ENCODE results near the gene P2RY6.

P2RY6 gene

DNA sequence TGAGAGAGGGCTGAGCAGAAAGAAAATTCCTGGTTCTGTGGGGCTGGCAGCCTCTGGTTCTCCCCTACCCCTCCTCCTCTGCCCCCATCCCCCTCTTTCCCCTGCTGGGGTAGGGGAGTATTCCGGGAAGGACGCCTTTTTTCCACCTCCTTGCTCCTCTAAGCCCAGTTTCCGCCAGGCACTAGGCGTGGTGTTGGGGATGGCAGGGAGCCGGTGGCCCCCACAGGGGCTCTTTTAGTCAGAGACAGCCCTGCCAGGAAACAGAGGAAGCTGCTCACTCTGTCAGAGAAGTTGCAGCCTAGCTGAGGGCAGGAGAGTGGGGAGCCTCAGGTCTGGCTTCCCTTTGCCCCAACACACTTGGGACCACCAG lies 20.4 kb downstream of the P2RY6 start:
- TF ChIP-seq, protein P1, sequence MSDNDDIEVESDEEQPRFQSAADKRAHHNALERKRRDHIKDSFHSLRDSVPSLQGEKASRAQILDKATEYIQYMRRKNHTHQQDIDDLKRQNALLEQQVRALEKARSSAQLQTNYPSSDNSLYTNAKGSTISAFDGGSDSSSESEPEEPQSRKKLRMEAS (IDR thresholded peaks at IDR 0.05; ENCODE audit: low read depth, low read length): no peak
- TF ChIP-seq, protein P2, sequence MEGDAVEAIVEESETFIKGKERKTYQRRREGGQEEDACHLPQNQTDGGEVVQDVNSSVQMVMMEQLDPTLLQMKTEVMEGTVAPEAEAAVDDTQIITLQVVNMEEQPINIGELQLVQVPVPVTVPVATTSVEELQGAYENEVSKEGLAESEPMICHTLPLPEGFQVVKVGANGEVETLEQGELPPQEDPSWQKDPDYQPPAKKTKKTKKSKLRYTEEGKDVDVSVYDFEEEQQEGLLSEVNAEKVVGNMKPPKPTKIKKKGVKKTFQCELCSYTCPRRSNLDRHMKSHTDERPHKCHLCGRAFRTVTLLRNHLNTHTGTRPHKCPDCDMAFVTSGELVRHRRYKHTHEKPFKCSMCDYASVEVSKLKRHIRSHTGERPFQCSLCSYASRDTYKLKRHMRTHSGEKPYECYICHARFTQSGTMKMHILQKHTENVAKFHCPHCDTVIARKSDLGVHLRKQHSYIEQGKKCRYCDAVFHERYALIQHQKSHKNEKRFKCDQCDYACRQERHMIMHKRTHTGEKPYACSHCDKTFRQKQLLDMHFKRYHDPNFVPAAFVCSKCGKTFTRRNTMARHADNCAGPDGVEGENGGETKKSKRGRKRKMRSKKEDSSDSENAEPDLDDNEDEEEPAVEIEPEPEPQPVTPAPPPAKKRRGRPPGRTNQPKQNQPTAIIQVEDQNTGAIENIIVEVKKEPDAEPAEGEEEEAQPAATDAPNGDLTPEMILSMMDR (IDR thresholded peaks at IDR 0.05; ENCODE audit: low read depth, low read length): no peak
- TF ChIP-seq MYC (IDR thresholded peaks at IDR 0.05; ENCODE audit: low read depth, low read length) (no peak), POLR2A (IDR thresholded peaks at IDR 0.05; ENCODE audit: extremely low read depth, insufficient read length) (no peak)
- DNase-seq (ENCODE audit: low read depth): no peak
- no peak overlapping the region for H3K4me3 ChIP-seq (ENCODE audit: low read depth, low read length)

DNA sequence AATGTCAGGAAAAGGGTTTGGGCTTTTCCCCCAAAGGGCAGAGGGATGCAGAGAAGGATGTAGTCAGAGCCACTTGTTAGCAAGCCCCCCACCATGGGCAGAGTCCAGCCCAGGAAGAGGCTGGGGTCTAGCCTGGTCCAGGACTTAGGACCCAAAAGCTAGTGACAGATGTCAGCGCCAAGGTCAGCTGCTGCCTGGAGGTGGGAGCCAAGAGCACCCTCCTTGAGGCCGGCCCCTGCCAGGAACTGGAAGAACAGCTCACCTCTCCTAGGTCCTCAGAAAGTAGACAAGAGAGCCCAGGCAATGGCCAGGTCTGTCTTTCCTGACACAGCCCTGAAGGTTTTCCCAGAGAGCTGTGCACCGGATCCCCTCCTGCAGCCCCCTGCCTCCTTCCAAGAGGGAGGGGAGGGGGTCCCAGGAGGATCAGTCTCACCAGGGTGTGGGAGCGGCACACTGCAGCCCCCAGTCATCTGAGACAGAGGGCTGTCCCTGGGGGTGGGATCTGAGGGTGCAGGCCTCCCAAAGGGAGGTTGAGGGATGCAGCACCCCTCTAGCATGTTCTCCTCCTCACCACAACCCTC lies 21.3 kb downstream of the P2RY6 start:
- no peak overlapping the region for H3K4me3 ChIP-seq (ENCODE audit: low read depth, low read length)
- DNase-seq (ENCODE audit: low read depth): no peak
- TF ChIP-seq, protein P1 (IDR thresholded peaks at IDR 0.05; ENCODE audit: low read depth, low read length): no peak
- TF ChIP-seq, protein P2 (IDR thresholded peaks at IDR 0.05; ENCODE audit: low read depth, low read length): no peak
- TF ChIP-seq MYC (IDR thresholded peaks at IDR 0.05; ENCODE audit: low read depth, low read length): no peak
- TF ChIP-seq POLR2A (IDR thresholded peaks at IDR 0.05; ENCODE audit: extremely low read depth, insufficient read length): no peak

GRCh38 chr11:73294604-73295003 lies 22.5 kb downstream of the P2RY6 start:
- TF ChIP-seq MYC (IDR thresholded peaks at IDR 0.05; ENCODE audit: low read depth, low read length): no peak
- TF ChIP-seq, protein P1 (IDR thresholded peaks at IDR 0.05; ENCODE audit: low read depth, low read length): no peak
- no peak for TF ChIP-seq POLR2A (IDR thresholded peaks at IDR 0.05; ENCODE audit: extremely low read depth, insufficient read length)
- TF ChIP-seq, protein P2 (IDR thresholded peaks at IDR 0.05; ENCODE audit: low read depth, low read length): no peak
- H3K4me3 ChIP-seq (ENCODE audit: low read depth, low read length): no peak overlapping the region
- no peak for DNase-seq (ENCODE audit: low read depth)

DNA sequence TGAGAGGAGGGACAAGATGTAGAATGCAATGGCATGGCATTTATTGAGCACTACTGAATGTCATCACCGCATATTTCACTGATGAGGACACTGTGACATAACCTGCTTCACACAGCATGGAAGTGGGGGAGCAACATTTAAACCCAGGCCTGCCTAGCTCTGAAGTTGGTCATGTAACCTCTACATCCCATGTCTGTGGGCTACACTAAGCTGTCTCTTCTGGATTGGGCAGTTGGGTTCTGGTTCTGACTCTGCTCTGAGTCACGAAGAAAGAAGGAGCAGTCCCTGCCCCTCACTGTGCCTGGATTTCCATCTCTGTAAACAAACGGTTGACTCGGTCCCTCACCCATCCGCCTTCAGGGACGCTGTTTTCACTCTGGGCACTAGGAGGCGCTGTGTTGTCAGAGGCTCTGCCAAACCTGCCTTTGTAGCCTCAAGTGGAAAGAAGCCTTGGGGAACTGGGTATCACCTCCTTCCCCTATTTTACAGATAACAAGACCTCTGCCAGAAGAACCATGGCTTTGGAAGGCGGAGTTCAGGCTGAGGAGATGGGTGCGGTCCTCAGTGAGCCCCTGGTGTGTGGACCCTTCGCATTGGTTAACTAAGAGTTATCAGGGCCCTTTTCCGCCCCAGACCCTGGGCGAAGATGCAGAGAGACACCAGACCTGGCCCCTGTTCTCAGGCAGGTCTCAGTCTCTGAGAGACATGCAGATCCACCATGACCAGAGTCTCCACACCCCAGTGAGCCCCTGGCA lies 23.3 kb downstream of the P2RY6 start:
- H3K4me3 ChIP-seq (ENCODE audit: low read depth, low read length): no peak overlapping the region
- TF ChIP-seq MYC (IDR thresholded peaks at IDR 0.05; ENCODE audit: low read depth, low read length) (no peak), POLR2A (IDR thresholded peaks at IDR 0.05; ENCODE audit: extremely low read depth, insufficient read length) (no peak)
- TF ChIP-seq, protein P2 (IDR thresholded peaks at IDR 0.05; ENCODE audit: low read depth, low read length): peak; percentile 100
- TF ChIP-seq, protein P1 (IDR thresholded peaks at IDR 0.05; ENCODE audit: low read depth, low read length): no peak
- peak; percentile 85 for DNase-seq (ENCODE audit: low read depth)

- no peak overlapping the region for H3K4me3 ChIP-seq (ENCODE audit: low read depth, low read length)
- no peak for DNase-seq (ENCODE audit: low read depth)
- no peak for TF ChIP-seq MYC (IDR thresholded peaks at IDR 0.05; ENCODE audit: low read depth, low read length)
- TF ChIP-seq, protein P2 (IDR thresholded peaks at IDR 0.05; ENCODE audit: low read depth, low read length): no peak
Observed at GRCh38 chr11:73295996-73296318, 23.8 kb downstream of the P2RY6 start.
